Nephron (organoid): ENCODE data around the gene KRTAP5-8.
"Not testable (repeated sequence)": the region's sequence is repeated elsewhere in the genome, so short reads cannot be mapped to it uniquely, and the experiment has no call there.

ENCODE experiments used
- H3K27ac Mint-ChIP-seq, 3 experiments: 2 replicates each; pipeline ENCODE4 v1.8.0; 2020; ENCODE audit warnings: mixed read lengths in 3 of 3, mild to moderate bottlenecking in 2 of 3, moderate library complexity in 1 of 3
- H3K27me3 Mint-ChIP-seq: 2 replicates; pipeline ENCODE4 v1.8.0; 2021; ENCODE audit warnings: low read depth, mild to moderate bottlenecking, moderate library complexity, mixed read lengths
- H3K36me3 Mint-ChIP-seq: 2 replicates; pipeline ENCODE4 v1.8.0; 2020; ENCODE audit warnings: low read depth, mixed read lengths
- H3K4me1 Mint-ChIP-seq: 2 replicates; pipeline ENCODE4 v1.8.0; 2020; ENCODE audit warnings: mixed read lengths
- H3K4me3 Mint-ChIP-seq, 3 experiments: 2 replicates each; pipeline ENCODE4 v1.8.0; 2020; ENCODE audit warnings: mild to moderate bottlenecking in 3 of 3, mixed read lengths in 3 of 3, moderate library complexity in 2 of 3
- H3K9me3 Mint-ChIP-seq: 2 replicates; pipeline ENCODE4 v1.8.0; 2020; ENCODE audit warnings: mixed read lengths
- TF ChIP-seq, protein P1 (sequence below), 3 experiments: fragments of 200-600 bp; sonication (generic); IDR thresholded peaks; one replicate each; pipeline ENCODE4 v1.5.0; 2021; ENCODE audit warnings: antibody characterized with exemption in 3 of 3; ENCODE audit not compliant: unreplicated experiment in 3 of 3

The KRTAP5-8 gene

GRCh38 chr11:71535825-71536224 is 2.0 kb upstream of the KRTAP5-8 start:
- peak overlapping the region in 1 of 3 experiments; percentile 5 for H3K27ac Mint-ChIP-seq
- TF ChIP-seq, protein P1, sequence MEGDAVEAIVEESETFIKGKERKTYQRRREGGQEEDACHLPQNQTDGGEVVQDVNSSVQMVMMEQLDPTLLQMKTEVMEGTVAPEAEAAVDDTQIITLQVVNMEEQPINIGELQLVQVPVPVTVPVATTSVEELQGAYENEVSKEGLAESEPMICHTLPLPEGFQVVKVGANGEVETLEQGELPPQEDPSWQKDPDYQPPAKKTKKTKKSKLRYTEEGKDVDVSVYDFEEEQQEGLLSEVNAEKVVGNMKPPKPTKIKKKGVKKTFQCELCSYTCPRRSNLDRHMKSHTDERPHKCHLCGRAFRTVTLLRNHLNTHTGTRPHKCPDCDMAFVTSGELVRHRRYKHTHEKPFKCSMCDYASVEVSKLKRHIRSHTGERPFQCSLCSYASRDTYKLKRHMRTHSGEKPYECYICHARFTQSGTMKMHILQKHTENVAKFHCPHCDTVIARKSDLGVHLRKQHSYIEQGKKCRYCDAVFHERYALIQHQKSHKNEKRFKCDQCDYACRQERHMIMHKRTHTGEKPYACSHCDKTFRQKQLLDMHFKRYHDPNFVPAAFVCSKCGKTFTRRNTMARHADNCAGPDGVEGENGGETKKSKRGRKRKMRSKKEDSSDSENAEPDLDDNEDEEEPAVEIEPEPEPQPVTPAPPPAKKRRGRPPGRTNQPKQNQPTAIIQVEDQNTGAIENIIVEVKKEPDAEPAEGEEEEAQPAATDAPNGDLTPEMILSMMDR (IDR thresholded peaks at IDR 0.05; ENCODE audit: unreplicated experiment in 3 of 3) = no peak
- peaks cover 13% of the 10 kb centered on the region for H3K4me1 Mint-ChIP-seq
- H3K9me3 Mint-ChIP-seq = peaks cover 5% of the 10 kb centered on the region
- H3K36me3 Mint-ChIP-seq = peaks cover 2% of the 10 kb centered on the region
- no peak overlapping the region for H3K4me3 Mint-ChIP-seq
- peaks cover 17% of the 10 kb centered on the region for H3K27me3 Mint-ChIP-seq

DNA sequence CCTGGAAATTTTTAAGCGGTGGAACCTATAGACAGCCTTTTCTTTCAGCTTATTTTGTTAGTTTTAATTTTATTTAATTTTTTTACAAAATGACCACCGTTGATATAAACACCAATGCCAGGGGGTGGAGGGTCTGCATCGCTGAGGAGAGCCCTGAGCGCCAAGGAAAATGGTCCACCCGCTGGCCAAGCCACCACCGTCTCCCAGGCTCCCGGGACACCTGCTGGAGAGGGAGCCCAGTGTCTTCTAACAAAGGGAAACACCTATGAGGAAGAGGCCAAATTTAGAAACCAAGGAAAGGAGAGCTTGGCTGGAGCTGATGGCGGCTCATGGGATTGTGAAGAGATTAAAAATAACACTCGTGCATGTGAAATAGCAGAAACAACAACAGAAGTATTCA is 288 bp upstream of the KRTAP5-8 start:
- TF ChIP-seq, protein P1 (IDR thresholded peaks at IDR 0.05; ENCODE audit: unreplicated experiment in 3 of 3) = no peak
- H3K27me3 Mint-ChIP-seq = peaks cover 10% of the 10 kb centered on the region
- H3K9me3 Mint-ChIP-seq = peaks cover 2% of the 10 kb centered on the region
- H3K27ac Mint-ChIP-seq = no peak overlapping the region
- no peak overlapping the region for H3K4me3 Mint-ChIP-seq
- peaks cover 13% of the 10 kb centered on the region for H3K4me1 Mint-ChIP-seq
- peaks cover 4% of the 10 kb centered on the region for H3K36me3 Mint-ChIP-seq

DNA sequence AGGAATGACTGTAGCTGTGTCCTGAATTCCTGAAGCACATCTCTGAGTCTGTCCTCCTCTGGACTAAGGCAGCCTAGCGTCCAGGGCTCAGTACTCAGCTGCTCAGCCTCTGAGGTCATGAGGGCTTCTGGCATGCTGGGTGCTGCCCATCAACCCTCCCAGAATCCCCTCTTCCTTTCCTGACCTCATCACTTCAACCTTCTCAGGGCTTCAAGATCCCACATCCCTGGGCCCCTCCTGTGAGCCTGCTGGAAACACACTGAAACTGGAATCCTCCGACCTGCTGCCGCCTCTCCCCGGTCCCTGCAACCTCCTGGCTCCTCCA is 803 bp downstream of the KRTAP5-8 start:
- H3K27ac Mint-ChIP-seq = peak overlapping the region in 1 of 3 experiments; percentile 13
- TF ChIP-seq, protein P1 (IDR thresholded peaks at IDR 0.05; ENCODE audit: unreplicated experiment in 3 of 3) = no peak
- H3K9me3 Mint-ChIP-seq = no peaks in the 10 kb centered on the region
- peaks cover 10% of the 10 kb centered on the region for H3K27me3 Mint-ChIP-seq
- H3K36me3 Mint-ChIP-seq = peaks cover 4% of the 10 kb centered on the region
- peaks cover 21% of the 10 kb centered on the region for H3K4me1 Mint-ChIP-seq
- no peak overlapping the region for H3K4me3 Mint-ChIP-seq

DNA sequence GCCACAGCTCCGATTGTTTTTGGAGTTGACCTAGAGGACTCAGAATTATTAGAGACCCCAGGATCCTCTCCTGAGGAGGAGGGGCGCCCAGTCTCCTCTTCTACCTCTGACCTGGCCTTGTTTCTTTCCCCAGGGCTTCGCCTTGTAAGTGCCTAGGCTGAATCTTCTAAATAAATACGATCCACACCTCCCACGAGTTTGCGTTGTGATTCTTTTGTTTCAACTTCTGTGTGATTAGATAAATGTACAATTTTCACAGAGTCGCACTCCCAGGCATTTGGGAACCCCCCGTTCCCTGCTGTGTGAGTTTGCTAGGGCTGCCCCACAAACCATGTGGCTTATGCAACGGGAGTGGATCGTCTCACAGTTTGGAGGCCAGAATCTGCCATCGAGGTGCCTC is 1.2 kb downstream of the KRTAP5-8 start:
- TF ChIP-seq, protein P1 (IDR thresholded peaks at IDR 0.05; ENCODE audit: unreplicated experiment in 3 of 3) = no peak
- Mint-ChIP-seq H3K4me3 (no peak overlapping the region), H3K9me3 (no peaks in the 10 kb centered on the region), H3K27me3 (peaks cover 10% of the 10 kb centered on the region), H3K4me1 (peaks cover 25% of the 10 kb centered on the region), H3K36me3 (peaks cover 4% of the 10 kb centered on the region), H3K27ac (peak overlapping the region in 1 of 3 experiments; percentile 13)

DNA sequence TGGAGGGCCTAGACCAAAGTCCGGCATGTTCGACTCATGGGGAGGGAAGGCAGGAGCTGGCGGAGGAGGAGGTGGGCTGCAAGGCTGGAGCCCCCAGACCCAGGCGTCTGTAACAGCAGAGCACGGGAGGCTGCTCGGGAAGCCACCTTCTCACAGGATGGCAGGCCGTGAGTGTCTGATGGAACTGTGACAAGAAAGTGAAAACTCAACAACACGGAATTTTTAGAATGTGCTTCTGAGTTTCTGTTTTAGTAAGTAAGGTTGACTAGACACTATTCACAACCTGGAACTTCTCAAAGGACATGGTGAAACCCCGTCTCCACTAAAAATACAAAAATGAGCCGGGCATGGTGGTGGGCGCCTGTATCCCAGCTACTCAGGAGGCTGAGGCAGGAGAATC is 2.1 kb downstream of the KRTAP5-8 start:
- peaks cover 10% of the 10 kb centered on the region for H3K27me3 Mint-ChIP-seq
- not testable (repeated sequence) for H3K36me3 Mint-ChIP-seq, H3K4me3 Mint-ChIP-seq, H3K9me3 Mint-ChIP-seq, H3K27ac Mint-ChIP-seq
- H3K4me1 Mint-ChIP-seq = peaks cover 31% of the 10 kb centered on the region

DNA sequence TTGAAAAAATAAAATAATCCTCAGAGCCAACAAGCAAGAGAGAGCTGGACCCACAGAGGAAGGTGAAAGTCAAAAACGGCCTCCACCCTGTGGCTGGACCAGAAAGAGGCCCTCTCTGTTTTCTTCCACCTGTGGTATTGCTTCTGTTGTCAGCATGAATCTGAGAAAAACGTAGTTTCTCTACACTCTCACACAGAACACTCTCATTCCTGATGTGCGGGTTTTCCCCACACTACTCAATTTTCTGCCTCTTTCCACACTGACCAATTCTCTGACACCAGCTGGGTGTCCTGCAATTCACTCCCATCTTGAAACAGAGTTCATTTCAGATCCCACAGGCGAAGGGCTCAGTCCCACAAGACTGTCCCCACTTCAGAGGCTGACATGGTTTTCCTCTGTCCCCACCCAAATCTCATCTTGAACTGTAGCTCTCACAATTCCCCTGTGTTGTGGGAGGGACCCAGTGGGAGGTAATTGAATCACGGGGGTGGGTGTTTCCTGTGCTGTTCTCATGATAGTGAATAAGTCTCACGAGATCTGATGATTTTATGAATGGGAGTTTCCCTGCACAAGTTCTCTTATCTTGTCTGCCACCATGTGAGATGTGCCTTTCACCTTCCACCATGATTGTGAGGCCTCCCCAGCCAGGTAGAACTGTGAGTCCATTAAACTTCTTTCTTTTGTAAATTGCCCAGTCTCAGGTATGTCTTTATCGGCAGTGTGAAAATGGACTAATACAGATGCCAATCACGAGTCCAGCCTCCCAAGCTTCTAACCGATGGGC is 2.9 kb downstream of the KRTAP5-8 start:
- Mint-ChIP-seq H3K27me3 (peaks cover 10% of the 10 kb centered on the region), H3K4me1 (peaks cover 26% of the 10 kb centered on the region)
- not testable (repeated sequence) for H3K9me3 Mint-ChIP-seq, H3K36me3 Mint-ChIP-seq, H3K4me3 Mint-ChIP-seq, H3K27ac Mint-ChIP-seq

GRCh38 chr11:71542382-71542781 is 4.6 kb downstream of the KRTAP5-8 start:
- H3K4me1 Mint-ChIP-seq = peaks cover 26% of the 10 kb centered on the region
- TF ChIP-seq, protein P1 (IDR thresholded peaks at IDR 0.05; ENCODE audit: unreplicated experiment in 3 of 3) = no peak
- H3K27ac Mint-ChIP-seq = no peak overlapping the region
- peaks cover 10% of the 10 kb centered on the region for H3K9me3 Mint-ChIP-seq
- H3K36me3 Mint-ChIP-seq = peaks cover 4% of the 10 kb centered on the region
- H3K27me3 Mint-ChIP-seq = peaks cover 11% of the 10 kb centered on the region
- H3K4me3 Mint-ChIP-seq = no peak overlapping the region
